ENCODE data around the gene THSD4.
"Not testable (repeated sequence)": the region's sequence is repeated elsewhere in the genome, so short reads cannot be mapped to it uniquely, and the experiment has no call there.

THSD4 gene

GRCh38 chr15:71143373-71144310 is 28.4 kb downstream of the THSD4 start:
- in situ Hi-C loops (cut with HindIII; ENCODE audit: low sequenced_read_pairs) = no loop called here

- in situ Hi-C loops (cut with HindIII; ENCODE audit: low sequenced_read_pairs) = no loop called here
Observed at GRCh38 chr15:71145648-71146047, 30.4 kb downstream of the THSD4 start.

GRCh38 chr15:71146580-71146982 is 31.3 kb downstream of the THSD4 start:
- in situ Hi-C loops (cut with HindIII; ENCODE audit: low sequenced_read_pairs) = no loop called here

DNA sequence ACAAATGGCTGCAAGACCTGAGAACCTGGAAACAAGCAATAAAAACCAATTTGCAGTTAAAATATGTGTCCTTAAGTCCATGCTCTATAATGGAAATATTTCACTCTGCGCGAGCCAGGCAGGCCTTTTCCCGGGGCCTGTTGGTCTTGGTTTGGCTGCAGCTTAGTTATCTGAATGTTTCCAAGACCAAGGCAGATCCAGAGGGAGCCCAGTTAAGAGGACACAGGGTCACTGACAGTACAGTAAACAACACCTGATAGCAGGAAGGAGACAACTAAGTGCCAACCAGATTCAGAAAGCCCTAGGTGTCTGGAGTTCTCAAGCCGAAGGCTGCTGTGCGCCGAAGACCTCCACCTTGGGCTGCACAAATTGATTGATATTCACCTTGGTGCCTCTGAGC is 32.8 kb downstream of the THSD4 start:
- in situ Hi-C loops (cut with HindIII; ENCODE audit: low sequenced_read_pairs) = no loop called here

DNA sequence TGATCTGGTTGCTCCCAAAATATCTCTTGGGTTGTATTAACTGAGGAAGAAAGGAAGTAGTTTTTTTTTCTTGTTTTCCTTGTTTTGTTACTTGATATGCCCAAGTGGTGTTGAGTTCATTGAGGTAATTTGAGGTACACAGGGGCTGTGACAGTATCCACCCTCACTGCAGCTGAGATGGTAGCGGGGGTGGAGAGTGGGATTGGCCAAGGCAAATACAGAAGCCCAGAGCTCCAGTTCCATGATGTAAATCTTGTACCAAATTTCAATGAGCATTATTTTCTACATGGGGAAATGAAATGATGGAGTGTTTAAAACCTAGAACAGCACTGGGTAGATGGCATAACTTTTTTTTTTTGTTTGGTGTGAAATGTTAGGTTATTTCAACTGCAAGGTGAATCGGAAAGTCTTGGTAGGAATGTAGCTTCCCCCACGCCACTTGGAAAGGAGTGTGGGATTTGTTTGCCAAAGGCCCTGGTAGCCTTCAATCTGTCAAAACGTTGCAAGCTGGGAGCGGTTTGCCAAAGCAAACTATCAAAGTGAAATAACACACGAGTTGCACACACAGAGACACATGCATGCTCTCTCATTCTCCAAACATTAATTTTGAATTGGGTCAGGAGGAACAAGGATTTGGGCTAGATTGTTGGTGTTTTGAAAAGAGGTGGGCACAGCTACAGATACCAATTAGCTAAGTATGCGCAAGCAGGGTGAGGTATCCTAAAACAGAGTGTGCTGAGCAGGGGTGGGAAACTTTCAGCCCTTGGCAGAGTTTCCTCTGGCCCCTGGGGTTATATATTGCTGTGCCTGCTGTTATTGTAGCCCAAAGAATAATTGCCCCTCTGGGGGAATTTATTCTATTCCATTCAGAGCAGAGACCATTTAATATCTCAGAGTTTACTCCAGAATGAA is 34.6 kb downstream of the THSD4 start:
- in situ Hi-C loops (cut with HindIII; ENCODE audit: low sequenced_read_pairs) = no loop called here

DNA sequence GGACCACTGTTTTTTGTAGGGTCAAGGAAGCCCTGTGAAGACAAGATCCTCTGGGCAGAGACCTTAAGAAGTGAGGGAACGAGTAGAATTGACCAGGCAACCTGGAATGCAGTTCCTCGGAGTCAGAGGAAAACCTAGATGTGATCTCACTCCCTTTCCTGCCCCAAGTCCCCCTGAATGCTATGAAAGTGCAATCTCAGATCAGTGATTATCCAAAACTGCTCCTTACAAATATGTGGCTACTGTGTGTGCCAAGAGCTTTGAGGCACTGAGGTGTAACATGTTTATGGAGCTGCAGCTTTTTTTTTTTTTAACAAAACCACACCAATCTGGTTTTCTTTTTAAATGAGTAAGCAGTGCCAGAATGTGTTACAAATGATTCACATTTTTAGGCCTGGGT is 35.8 kb downstream of the THSD4 start:
- in situ Hi-C loops (cut with HindIII; ENCODE audit: low sequenced_read_pairs) = no loop called here

GRCh38 chr15:71152542-71152941 is 37.3 kb downstream of the THSD4 start:
- in situ Hi-C loops (cut with HindIII; ENCODE audit: low sequenced_read_pairs) = no loop called here

GRCh38 chr15:71153823-71154524 is 38.7 kb downstream of the THSD4 start:
- in situ Hi-C loops (cut with HindIII; ENCODE audit: low sequenced_read_pairs) = no loop called here

DNA sequence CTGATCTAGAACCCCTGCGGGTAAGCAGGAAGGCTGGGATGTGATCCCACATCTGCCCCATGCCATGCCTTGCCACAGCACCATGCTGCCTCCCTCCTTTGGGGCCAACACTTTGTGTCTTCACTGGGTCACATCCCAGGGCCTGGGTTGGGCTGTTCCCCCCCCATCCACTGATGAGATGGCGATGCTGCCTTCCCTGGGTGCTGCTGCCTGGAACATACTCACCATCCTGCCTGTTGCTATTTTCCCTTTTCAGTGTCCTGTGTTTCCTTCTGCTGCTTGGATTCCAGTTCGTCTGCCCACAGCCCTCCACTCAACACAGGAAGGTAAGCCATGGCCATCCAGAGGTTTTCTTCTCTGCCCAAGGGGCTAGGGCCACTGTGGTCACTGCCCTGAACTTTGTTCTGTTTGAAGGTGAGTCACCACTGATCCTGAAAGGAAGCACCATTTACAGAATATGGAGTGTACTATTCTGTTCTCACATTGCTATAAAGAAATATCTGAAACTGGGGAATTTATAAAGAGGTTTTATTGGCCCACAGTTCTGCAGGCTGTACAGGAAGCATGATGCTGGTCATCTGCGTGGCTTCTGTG is 39.4 kb downstream of the THSD4 start:
- in situ Hi-C loops (cut with HindIII; ENCODE audit: low sequenced_read_pairs) = no loop called here

- in situ Hi-C loops (cut with HindIII; ENCODE audit: low sequenced_read_pairs) = no loop called here
Observed at GRCh38 chr15:71155534-71155933, 40.3 kb downstream of the THSD4 start.

GRCh38 chr15:71160976-71161375 is 45.7 kb downstream of the THSD4 start:
- in situ Hi-C loops (cut with HindIII; ENCODE audit: low sequenced_read_pairs) = no loop called here

GRCh38 chr15:71162309-71162708 is 47.0 kb downstream of the THSD4 start:
- in situ Hi-C loops (cut with HindIII; ENCODE audit: low sequenced_read_pairs) = no loop called here

DNA sequence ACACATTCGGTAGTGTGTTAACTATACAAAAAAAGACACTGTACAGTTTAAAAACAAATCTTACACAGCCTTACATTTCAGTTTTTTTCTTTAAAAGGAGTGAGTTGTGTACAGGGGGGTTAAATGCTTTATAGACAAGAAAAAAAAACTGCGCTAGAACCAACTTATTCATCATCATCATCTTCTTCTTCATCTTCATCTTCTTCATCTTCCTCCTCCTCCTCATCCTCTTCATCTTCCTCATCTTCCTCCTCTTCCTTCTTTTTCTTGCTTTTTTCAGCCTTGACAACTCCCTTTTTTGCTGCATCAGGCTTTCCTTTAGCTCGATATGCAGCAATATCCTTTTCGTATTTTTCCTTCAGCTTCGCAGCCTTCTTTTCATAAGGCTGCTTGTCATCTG is 49.3 kb downstream of the THSD4 start:
- in situ Hi-C loops (cut with HindIII; ENCODE audit: low sequenced_read_pairs) = not testable (repeated sequence)

GRCh38 chr15:71167445-71168165 is 52.3 kb downstream of the THSD4 start:
- in situ Hi-C loops (cut with HindIII; ENCODE audit: low sequenced_read_pairs) = no loop called here

DNA sequence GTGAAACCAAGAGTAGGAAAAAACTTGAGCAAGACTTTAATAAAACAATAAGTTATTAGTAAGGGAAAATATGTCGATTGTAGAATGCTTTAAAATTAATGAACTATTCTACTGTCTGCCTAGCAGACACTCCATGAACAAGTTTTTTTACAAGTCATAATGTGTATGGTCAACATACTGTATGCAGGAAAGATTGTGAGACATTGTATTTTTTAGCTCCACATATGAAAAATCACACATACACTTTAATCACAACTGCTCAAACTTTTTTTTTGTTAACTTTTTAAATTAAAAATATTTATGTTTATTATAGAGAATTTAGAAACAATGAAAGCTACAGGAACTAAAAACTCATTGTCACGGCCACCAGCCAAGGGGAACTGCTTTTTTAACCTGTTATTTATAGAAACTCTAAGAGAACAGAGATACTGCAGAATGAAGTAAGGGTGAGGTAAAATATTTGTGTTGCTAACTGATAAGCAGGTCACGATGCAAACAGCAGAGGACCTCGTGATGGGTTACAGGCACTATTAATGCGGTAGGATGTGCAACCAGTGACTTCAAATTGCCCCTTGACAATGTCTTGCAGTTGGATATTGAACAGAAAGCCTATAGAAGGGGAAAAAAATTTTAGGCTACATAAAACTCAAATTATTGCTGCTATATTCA is 53.0 kb downstream of the THSD4 start:
- in situ Hi-C loops (cut with HindIII; ENCODE audit: low sequenced_read_pairs) = no loop called here

- in situ Hi-C loops (cut with HindIII; ENCODE audit: low sequenced_read_pairs) = no loop called here
Observed at GRCh38 chr15:71170163-71170562, 54.9 kb downstream of the THSD4 start.

DNA sequence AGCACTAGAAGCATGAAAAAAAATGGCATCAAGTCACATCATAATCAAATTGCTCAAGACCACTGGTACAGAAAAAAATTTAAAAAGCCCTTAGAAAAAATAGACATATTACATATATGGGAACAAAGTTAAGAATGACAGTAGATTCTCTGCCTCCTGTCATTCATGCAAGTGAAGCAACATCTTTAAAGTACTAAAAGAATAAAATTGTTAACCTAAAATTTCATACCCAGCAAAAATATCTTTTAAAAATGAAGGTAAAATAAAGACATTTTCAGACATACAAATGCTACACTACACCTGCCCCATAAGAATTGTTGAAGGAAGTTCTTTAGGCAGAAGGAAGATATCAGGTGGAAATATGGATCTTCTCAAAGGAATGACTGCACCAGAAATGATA is 55.9 kb downstream of the THSD4 start:
- in situ Hi-C loops (cut with HindIII; ENCODE audit: low sequenced_read_pairs) = no loop called here

GRCh38 chr15:71174360-71174759 is 59.1 kb downstream of the THSD4 start:
- in situ Hi-C loops (cut with HindIII; ENCODE audit: low sequenced_read_pairs) = not testable (repeated sequence)

All from endothelial cell of hepatic sinusoid (primary cell).